Coronary artery (tissue), 2 donors: Measurements from ENCODE around the gene ADCYAP1R1.

Experiments used
- DNase-seq: peaks from one replicate; pipeline ENCODE4 v3.0.0-alpha.2; 2017; ENCODE audit warnings: low spot score
- H3K27ac ChIP-seq, 2 donors: fragments of 200-600 bp; sonication (generic); one replicate each; pipeline ENCODE4 v1.5.1; 2016 to 2019
- H3K4me3 ChIP-seq: fragments of 200-600 bp; sonication (generic); 2 replicates; pipeline ENCODE4 v1.5.1; 2016; ENCODE audit warnings: mild to moderate bottlenecking, moderate library complexity
- TF ChIP-seq, protein P1 (sequence below): fragments of 200-600 bp; sonication (generic); IDR thresholded peaks from one replicate; pipeline ENCODE4 v1.5.1; 2019; ENCODE audit warnings: antibody characterized with exemption

Gene ADCYAP1R1

DNA sequence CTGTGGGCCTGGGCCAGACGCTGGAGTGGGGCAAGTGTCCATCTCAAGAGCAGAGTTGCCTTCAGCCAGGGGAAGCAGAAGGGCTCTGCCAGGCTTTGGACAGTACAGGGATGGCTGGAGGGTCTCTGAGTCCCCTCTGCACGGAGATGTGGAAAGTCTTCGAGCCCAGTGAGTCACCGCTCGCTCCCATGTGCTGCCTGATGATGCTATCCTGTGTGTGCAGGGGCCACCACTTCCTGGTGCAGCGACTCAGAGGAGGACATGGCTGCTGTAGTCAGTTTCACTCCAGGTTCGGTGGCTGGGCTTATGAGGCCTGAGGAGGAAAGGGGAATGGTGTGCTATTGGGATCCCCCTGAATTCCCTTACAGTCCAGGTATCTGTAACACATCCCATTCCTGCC is 6.0 kb downstream of the ADCYAP1R1 start:
- TF ChIP-seq, protein P1, sequence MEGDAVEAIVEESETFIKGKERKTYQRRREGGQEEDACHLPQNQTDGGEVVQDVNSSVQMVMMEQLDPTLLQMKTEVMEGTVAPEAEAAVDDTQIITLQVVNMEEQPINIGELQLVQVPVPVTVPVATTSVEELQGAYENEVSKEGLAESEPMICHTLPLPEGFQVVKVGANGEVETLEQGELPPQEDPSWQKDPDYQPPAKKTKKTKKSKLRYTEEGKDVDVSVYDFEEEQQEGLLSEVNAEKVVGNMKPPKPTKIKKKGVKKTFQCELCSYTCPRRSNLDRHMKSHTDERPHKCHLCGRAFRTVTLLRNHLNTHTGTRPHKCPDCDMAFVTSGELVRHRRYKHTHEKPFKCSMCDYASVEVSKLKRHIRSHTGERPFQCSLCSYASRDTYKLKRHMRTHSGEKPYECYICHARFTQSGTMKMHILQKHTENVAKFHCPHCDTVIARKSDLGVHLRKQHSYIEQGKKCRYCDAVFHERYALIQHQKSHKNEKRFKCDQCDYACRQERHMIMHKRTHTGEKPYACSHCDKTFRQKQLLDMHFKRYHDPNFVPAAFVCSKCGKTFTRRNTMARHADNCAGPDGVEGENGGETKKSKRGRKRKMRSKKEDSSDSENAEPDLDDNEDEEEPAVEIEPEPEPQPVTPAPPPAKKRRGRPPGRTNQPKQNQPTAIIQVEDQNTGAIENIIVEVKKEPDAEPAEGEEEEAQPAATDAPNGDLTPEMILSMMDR, result no peak
- H3K27ac ChIP-seq, result no peak overlapping the region
- DNase-seq, result no peak
- no peak overlapping the region for H3K4me3 ChIP-seq

DNA sequence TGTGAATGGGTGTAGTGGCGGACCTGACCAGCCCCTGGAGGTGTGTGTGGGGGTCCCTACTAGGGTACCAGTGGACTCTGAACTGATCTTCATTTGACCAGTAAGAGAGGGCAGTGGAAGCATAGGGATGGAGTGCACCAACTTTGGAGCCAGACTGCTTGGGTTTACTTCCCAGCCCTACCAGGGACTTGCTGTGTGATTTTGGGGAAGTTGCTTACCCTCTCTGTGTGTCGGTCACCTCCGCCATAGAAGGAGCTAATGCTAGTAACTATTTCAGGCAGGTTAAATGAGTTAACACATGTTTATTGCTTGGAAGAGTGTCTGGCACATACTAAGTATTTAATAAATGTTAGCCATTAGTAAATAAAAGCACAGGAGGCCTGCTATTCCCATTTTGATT is 6.6 kb downstream of the ADCYAP1R1 start:
- Histone ChIP-seq H3K4me3 (no peak overlapping the region), H3K27ac (no peak overlapping the region)
- TF ChIP-seq, protein P1, result no peak
- DNase-seq, result no peak

DNA sequence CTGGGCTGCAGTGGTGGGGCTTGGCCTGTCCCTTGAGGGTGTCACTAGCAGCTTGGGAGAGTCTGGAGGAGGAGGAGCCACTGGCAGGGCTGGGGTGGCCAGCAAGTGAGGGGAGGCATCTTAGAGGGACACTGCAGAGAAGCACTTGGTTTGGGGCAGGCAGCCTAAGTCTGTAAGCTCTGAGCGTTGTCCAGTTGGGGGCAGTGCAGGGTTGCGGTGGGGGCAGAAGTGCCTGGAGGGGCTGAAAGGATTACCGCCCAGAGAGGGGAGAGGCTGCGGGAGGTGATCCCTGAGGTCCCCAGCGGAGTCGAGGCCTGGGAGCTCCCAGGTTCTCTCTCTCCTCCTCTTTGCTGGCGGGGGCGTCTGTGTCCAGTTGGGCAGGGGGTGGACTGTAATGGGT is 7.4 kb downstream of the ADCYAP1R1 start:
- DNase-seq, result no peak
- Histone ChIP-seq H3K4me3 (no peak overlapping the region), H3K27ac (no peak overlapping the region)
- TF ChIP-seq, protein P1, result no peak

DNA sequence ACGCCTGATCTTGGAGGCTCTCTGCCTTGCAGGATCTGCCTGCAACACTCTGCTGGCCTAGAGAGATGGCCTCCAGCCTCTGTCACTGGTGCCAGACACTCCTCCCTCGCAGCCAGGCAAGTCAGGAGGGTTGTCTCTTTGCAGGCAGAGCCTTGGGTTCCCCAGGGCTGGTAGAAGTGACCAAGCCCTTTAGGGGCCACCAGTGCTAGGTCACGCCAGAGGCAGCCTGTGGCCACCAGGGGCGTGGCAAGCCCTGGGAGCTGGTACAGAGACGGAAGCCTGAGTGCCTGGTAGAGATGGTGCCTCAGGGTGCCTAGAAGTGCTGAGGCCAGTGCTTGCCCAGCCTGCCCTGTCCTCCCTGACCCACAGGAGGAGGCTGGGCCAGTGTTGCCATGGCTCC is 9.1 kb downstream of the ADCYAP1R1 start:
- DNase-seq, result no peak
- TF ChIP-seq, protein P1, result no peak
- no peak overlapping the region for H3K27ac ChIP-seq

DNA sequence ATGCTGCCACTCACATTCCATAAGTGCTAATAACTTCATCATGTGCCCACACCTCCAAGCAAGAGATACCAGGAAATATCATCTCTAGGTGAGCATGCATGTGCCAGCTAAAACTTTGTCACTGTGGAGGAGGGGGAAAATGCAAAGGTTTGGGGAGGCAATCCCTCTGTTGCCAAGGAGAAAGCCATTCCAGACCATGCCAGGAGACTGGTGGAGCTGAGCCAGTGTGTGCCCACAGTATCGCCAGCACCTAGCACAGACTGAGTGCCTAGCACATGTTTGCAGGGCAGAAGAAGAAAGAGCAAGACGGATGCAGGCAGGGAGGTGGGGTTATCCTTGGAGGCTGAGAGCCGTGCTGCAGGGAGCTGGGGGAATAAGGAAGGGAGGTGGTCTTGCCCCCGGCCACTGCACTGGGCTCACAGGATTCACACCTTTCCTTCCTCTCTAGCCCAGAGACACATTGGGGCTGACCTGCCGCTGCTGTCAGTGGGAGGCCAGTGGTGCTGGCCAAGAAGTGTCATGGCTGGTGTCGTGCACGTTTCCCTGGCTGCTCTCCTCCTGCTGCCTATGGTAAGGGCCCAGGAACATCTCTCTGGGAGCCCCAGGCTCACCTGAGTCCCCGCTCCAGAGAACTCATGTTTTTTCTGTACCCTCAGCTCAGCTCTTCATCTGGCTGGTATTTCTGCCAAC is 10.8 kb downstream of the ADCYAP1R1 start:
- TF ChIP-seq, protein P1, result no peak
- no peak overlapping the region for H3K27ac ChIP-seq
- DNase-seq, result no peak
- H3K4me3 ChIP-seq, result no peak overlapping the region

More for the DNA sequence above, 9.1 kb downstream of the ADCYAP1R1 start:
- H3K4me3 ChIP-seq, result no peak overlapping the region

DNA sequence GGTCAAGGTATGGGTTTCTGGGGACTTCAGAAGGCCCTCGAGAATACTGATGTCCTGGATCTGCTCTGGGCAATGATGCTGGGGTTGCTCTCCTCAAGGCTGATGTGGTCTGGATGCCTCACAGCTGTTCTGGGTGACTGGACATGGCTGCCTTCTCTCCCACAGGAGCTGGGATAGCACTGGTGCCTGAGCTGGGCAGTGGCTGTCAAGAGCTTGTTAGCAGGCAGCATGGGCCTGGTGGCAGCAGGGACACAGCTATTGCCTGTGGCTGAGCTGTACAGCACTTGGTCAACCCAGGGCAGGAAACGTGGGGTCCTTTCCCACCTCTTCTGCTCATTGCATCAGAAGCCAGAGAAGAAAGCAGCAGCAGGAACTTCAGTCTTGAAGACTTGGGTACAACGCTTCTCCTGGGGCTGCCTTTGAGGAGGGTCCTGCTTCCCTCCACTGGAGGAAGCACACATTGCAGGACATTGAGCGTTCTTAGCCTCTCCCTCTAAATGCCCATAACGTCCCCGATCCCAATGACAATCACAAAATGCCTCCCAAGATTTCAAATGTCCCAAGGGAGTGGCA is 13.0 kb downstream of the ADCYAP1R1 start:
- H3K4me3 ChIP-seq, result no peak overlapping the region
- DNase-seq, result no peak
- H3K27ac ChIP-seq, result no peak overlapping the region
- TF ChIP-seq, protein P1, result no peak

DNA sequence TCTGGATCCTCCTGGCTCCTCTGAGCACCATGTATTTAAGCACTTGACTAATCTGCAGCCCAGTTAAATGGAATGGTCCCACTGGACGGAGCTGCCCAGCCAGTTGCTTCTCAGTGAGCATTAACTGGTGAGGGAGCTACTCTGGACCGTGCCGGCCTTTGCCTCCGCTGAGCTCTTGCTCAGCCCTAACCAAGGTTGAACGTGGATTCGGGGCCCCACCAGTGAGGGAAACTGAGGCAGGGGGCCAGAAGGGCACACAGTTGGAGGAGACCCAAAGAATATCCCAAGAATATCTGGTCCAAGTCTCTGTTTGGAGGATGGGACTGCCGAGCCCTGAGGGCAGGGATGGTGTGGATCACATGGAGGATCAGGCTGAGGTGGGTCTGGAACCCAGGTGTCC is 13.7 kb downstream of the ADCYAP1R1 start:
- DNase-seq, result no peak
- TF ChIP-seq, protein P1, result no peak
- Histone ChIP-seq H3K4me3 (no peak overlapping the region), H3K27ac (no peak overlapping the region)
